ENCODE measurements around the gene ABLIM2. TPM values are rescaled to one million over a fixed set of nuclear protein-coding genes. Genes with fewer than 3 reads are reported as not detected.
"Not testable (repeated sequence)": the region's sequence is repeated elsewhere in the genome, so short reads cannot be mapped to it uniquely, and the experiment has no call there.

The ABLIM2 gene
- total and polyA plus RNA-seq, 2 experiments from 2014 or later: 4.9 to 5.8 TPM

DNA sequence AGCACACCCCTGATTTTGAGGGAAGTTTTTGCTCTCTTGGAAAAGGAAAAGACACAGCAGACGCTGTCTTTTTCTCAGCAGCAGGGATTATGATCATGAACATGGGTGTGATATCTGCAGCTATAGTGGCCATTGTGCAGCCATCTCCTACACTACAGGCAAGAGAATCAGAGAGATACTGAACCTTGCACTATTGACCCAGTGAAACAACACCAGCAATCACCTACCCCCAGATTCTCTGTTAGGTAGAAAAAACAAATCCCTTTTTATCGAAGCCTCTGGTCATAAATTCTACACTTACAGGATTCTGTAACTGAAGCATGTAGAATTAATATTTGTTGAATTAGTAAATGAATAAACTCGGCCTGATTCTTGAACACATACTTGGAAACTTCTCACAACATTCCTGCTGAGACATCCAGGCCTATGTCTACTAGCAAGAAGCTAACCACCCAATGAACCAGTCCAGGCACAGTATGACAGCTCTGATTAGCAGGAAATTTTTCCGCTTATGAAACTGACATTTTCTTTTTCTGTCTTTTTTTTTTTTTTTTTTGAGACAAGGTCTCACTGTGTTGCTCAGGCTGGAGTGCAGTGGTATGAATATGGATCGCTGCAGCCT, 213.9 kb downstream of the ABLIM2 start:
- no peaks in the 10 kb centered on the region for H3K36me3 ChIP-seq
- no peak overlapping the region for H3K4me3 ChIP-seq
- H3K27me3 ChIP-seq: no peaks in the 10 kb centered on the region
- peaks cover 12% of the 10 kb centered on the region for H3K4me1 ChIP-seq (ENCODE audit: low read depth)
- no peak for TF ChIP-seq CTCF (IDR thresholded peaks at IDR 0.05; ENCODE audit: low read depth, low read length)
- DNase-seq (ENCODE audit: low read depth in 1 of 2, low spot score in 1 of 2): no peak
- H3K27ac ChIP-seq: no peak overlapping the region
- no peaks in the 10 kb centered on the region for H3K9me3 ChIP-seq (ENCODE audit: low read depth)

DNA sequence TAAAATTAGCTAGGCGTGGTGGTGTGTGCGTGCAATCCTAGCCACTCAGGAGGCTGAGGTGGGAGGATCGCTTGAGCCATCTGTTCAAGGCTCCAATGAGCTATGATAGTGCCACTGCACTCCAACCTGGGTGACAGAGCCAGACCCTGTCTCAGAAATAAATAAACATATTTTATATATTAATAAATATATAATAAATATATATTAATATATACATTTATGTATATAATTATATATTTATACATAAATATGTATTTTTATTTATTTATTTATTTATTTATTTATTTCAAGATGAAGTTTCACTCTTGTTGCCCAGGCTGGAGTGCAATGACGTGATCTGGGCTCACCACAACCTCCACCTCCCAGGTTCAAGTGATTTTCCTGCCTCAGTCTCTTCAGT, 214.9 kb downstream of the ABLIM2 start:
- not testable (repeated sequence) for DNase-seq (ENCODE audit: low read depth in 1 of 2, low spot score in 1 of 2)

DNA sequence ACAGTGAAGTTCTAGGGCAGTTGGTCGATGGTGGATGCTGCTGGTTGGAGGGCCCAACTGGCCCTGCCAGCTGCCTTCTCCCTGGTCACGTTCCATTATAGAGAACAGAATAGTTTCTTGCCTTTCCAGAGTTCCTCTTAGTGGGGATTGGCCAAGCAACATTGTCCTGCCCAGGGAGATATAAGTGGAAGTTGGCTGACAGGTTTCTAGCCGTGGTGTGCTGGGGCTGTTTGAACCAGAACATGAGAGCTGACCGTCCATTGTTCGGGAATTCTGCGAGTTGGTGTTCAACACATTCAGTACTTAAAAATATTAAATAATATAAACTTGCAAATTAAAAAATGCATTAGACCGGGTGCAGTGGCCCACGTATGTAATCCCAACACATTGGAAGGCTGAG, 215.4 kb downstream of the ABLIM2 start:
- DNase-seq (ENCODE audit: low read depth in 1 of 2, low spot score in 1 of 2): no peak
- no peak overlapping the region for H3K27ac ChIP-seq
- H3K9me3 ChIP-seq (ENCODE audit: low read depth): no peaks in the 10 kb centered on the region
- no peaks in the 10 kb centered on the region for H3K27me3 ChIP-seq
- no peaks in the 10 kb centered on the region for H3K4me1 ChIP-seq (ENCODE audit: low read depth)
- no peak for TF ChIP-seq CTCF (IDR thresholded peaks at IDR 0.05; ENCODE audit: low read depth, low read length)
- no peak overlapping the region for H3K4me3 ChIP-seq
- no peaks in the 10 kb centered on the region for H3K36me3 ChIP-seq

More for the DNA sequence above, 214.9 kb downstream of the ABLIM2 start:
- H3K27ac ChIP-seq; H3K4me3 ChIP-seq; H3K27me3 ChIP-seq; H3K9me3 ChIP-seq (ENCODE audit: low read depth); H3K36me3 ChIP-seq; H3K4me1 ChIP-seq (ENCODE audit: low read depth): not testable (repeated sequence)

DNA sequence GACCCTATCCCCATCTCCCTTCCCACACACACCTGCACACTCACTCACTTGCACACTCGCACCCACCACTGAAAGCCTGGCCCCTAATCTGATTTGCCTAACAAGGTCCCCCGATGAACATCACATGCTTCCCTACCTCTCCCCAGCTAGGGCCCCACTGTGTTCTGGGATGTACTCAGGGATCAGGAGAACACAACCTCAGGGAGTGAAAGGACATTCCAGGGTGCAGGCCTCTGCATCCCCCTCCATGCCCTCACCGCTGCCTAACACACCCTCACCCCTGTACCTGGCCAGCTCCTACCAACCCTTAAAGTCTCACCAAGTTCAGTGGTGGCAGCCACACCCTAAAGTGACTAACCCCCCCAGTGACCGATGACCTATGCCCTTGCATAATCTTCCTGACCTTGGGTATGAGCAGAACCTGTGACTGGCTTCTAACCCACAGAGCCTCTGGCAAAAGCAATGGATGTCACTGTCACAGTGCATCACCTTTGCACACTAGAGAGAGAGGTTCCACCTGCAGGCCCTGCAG, 216.6 kb downstream of the ABLIM2 start:
- Histone ChIP-seq H3K27me3 (no peaks in the 10 kb centered on the region), H3K36me3 (no peaks in the 10 kb centered on the region), H3K27ac (no peak overlapping the region), H3K4me1 (ENCODE audit: low read depth) (peaks cover 4% of the 10 kb centered on the region), H3K9me3 (ENCODE audit: low read depth) (no peaks in the 10 kb centered on the region), H3K4me3 (no peak overlapping the region)
- DNase-seq (ENCODE audit: low read depth in 1 of 2, low spot score in 1 of 2): no peak
- no peak for TF ChIP-seq CTCF (IDR thresholded peaks at IDR 0.05; ENCODE audit: low read depth, low read length)

GRCh38 chr4:7941111-7941964, 217.3 kb downstream of the ABLIM2 start:
- no peak overlapping the region for H3K27ac ChIP-seq
- H3K27me3 ChIP-seq: no peaks in the 10 kb centered on the region
- H3K36me3 ChIP-seq: no peaks in the 10 kb centered on the region
- TF ChIP-seq CTCF (IDR thresholded peaks at IDR 0.05; ENCODE audit: low read depth, low read length): no peak
- DNase-seq (ENCODE audit: low read depth in 1 of 2, low spot score in 1 of 2): peak in 1 of 2 donors; percentile 43
- H3K9me3 ChIP-seq (ENCODE audit: low read depth): no peaks in the 10 kb centered on the region
- no peak overlapping the region for H3K4me3 ChIP-seq
- peaks cover 4% of the 10 kb centered on the region for H3K4me1 ChIP-seq (ENCODE audit: low read depth)

Data from cardiac muscle cell (in vitro differentiated cells and primary cell).